ENCODE measurements around the gene EEA1.

The EEA1 gene

GRCh38 chr12:92726850-92727249 lies 202.2 kb downstream of the EEA1 start:
- TF ChIP-seq CTCF (IDR thresholded peaks at IDR 0.05): no peak
- no peak for DNase-seq (ENCODE audit: low spot score)
- H3K4me3 ChIP-seq: no peak overlapping the region
- no peak overlapping the region for H3K27ac ChIP-seq

DNA sequence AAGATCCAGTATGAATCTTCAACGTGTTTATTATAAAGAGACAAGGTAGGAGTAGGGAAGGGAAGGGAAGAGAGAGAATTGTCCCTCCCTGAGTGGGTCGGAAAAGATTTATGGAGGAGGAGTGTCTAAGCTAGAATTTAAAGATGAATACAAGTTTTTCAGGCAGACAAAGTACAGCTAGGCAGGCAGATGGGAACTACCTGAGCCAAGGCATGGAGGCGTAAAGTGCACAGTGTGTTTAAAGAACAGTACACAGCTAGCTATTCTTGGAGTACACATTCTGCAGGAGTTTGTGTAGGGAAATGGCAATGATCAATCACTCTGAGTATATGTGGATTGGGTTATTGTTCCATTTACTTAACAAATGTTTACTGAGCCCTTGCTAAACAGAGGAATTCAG lies 206.2 kb downstream of the EEA1 start:
- no peak for DNase-seq (ENCODE audit: low spot score)
- no peak for TF ChIP-seq CTCF (IDR thresholded peaks at IDR 0.05)
- Histone ChIP-seq H3K27ac (no peak overlapping the region), H3K4me3 (no peak overlapping the region)

DNA sequence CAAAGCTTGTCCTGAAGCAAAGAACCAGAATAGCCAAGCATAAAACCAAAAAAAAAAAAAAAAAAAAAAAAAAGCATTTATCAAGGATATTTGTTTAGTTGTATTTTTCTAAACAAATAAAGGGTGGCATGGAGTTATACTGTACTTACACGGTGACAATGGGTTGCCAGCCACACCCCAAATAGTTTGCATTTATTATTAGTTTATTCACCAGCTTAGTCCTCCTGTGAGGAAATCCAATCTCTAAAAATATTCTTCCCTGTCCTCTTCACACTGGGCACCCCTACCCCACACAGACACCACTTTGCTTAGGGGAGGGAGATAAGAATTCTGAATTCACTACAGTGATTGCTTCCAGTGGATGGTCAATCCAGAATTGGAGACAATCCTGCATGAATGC lies 207.4 kb downstream of the EEA1 start:
- DNase-seq (ENCODE audit: low spot score): no peak

GRCh38 chr12:92721130-92721529 lies 208.0 kb downstream of the EEA1 start:
- no peak for DNase-seq (ENCODE audit: low spot score)
- TF ChIP-seq CTCF (IDR thresholded peaks at IDR 0.05): no peak
- Histone ChIP-seq H3K4me3 (no peak overlapping the region), H3K27ac (no peak overlapping the region)

More for the DNA sequence above, 207.4 kb downstream of the EEA1 start:
- Histone ChIP-seq H3K27ac (no peak overlapping the region), H3K4me3 (no peak overlapping the region)
- no peak for TF ChIP-seq CTCF (IDR thresholded peaks at IDR 0.05)

Data from coronary artery (tissue), 2 donors.